Mucosa of descending colon (tissue), 3 donors: ENCODE measurements around the gene IGSF8. TPM values are rescaled to one million over a fixed set of nuclear protein-coding genes. Genes with fewer than 3 reads are reported as not detected.

ENCODE experiments used
- ATAC-seq: fragments of 200-7000 bp; cut with Tn5 transposase; one replicate; pipeline ENCODE4 v1.9.1; 2020; ENCODE audit warnings: mild to moderate bottlenecking, moderate library complexity
- DNase-seq, 3 donors: peaks; one replicate each; pipeline ENCODE4 v3.0.0-alpha.2; 2020
- H3K36me3 ChIP-seq: fragments of 200-600 bp; one replicate; pipeline ENCODE4 v1.8.0; 2021; ENCODE audit warnings: low read depth, mild to moderate bottlenecking
- H3K4me1 ChIP-seq: fragments of 200-600 bp; one replicate; pipeline ENCODE4 v1.8.0; 2021; ENCODE audit warnings: low read depth, mild to moderate bottlenecking
- H3K4me3 ChIP-seq: fragments of 200-600 bp; one replicate; pipeline ENCODE4 v1.8.0; 2021; ENCODE audit warnings: mild to moderate bottlenecking
- H3K9me3 ChIP-seq: fragments of 200-600 bp; one replicate; pipeline ENCODE4 v1.8.0; 2021; ENCODE audit warnings: mild to moderate bottlenecking
- intact Hi-C, 2 donors: fragments of 100-400 bp; cut with DNase I in 1 of 2; cut with micrococcal nuclease in 1 of 2; formaldehyde crosslinking; loops; one replicate each; pipeline versions ENCODE4 v1.11.0 to v1.11.1; 2022; cut with DNase I, micrococcal nuclease
- total RNA-seq, 3 donors: library from RNA; stranded (reverse); fragmentation: NEBNext Ultra II Directional in 2 of 3; extraction: Animal tissue kit (Norgen Biotek cat#: 25700) in 2 of 3; gene quantifications; one replicate each; pipeline versions ENCODE4 v1.2.1 to v1.2.4, GENCODE V29; 2021 to 2023
- TF ChIP-seq, protein P1 (sequence below): fragments of 200-600 bp; IDR thresholded peaks from one replicate; pipeline ENCODE4 v1.8.0; 2022; ENCODE audit warnings: antibody characterized with exemption, mild to moderate bottlenecking
- donor health status: DM: no; HTN: no; CAD: no; lungs with moderate emphysema.
- donor health status: DM: no; HTN: no; CAD: no.
- donor health status: DM: no; HTN: yes; CAD: no.

The IGSF8 gene
- total RNA-seq, 3 donors from 2014 or later: 38.3 to 65.0 (median 39.1) TPM

DNA sequence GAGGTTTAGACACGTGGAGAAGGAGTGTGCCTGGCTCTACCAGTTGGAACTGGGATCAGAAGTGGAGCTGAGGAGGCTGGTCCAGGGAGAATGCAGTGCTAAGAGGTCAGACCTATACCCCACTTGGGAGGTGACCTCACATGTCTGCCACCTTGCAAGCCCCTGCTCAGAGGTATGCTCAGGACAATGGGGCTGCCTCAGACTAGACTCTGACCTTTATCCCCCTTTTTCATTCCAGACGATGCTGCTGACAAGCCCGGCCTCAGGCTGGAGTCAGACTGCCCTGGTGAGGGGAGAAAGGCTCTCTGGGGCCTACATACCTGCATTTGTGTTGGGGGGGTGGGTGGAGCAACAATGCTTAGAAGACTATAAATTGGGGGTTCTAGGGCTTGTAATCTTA lies 33.7 kb downstream of the IGSF8 start:
- DNase-seq (no peak), ATAC-seq (no peak)
- TF ChIP-seq, protein P1, sequence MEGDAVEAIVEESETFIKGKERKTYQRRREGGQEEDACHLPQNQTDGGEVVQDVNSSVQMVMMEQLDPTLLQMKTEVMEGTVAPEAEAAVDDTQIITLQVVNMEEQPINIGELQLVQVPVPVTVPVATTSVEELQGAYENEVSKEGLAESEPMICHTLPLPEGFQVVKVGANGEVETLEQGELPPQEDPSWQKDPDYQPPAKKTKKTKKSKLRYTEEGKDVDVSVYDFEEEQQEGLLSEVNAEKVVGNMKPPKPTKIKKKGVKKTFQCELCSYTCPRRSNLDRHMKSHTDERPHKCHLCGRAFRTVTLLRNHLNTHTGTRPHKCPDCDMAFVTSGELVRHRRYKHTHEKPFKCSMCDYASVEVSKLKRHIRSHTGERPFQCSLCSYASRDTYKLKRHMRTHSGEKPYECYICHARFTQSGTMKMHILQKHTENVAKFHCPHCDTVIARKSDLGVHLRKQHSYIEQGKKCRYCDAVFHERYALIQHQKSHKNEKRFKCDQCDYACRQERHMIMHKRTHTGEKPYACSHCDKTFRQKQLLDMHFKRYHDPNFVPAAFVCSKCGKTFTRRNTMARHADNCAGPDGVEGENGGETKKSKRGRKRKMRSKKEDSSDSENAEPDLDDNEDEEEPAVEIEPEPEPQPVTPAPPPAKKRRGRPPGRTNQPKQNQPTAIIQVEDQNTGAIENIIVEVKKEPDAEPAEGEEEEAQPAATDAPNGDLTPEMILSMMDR: no peak
- no peaks in the 10 kb centered on the region for H3K36me3 ChIP-seq
- intact Hi-C loops: no loop called here
- H3K4me3 ChIP-seq: no peak overlapping the region
- no peaks in the 10 kb centered on the region for H3K9me3 ChIP-seq
- H3K4me1 ChIP-seq: no peaks in the 10 kb centered on the region

DNA sequence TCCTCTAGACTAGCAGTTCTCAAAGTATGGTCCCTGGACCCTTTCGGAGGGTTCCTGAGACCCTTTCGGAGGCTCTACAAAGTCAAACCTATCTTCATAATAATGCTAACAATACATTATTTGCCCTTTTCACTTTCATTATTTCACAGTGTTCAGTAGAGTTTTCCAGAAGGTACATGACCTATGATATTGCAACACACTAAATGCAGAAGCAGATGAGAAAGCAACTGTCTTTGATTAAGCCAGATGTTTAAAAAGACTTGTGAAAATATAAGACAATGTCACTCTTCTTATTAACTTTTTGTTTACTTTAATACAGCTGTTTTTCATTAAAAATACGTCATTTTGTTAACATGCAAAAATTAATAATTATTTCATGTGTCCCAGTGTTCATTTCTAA lies 34.3 kb downstream of the IGSF8 start:
- H3K36me3 ChIP-seq: no peaks in the 10 kb centered on the region
- ATAC-seq (no peak), DNase-seq (no peak)
- no peaks in the 10 kb centered on the region for H3K4me1 ChIP-seq
- H3K9me3 ChIP-seq: no peaks in the 10 kb centered on the region
- intact Hi-C loops: no loop called here
- no peak overlapping the region for H3K4me3 ChIP-seq
- TF ChIP-seq, protein P1: no peak

DNA sequence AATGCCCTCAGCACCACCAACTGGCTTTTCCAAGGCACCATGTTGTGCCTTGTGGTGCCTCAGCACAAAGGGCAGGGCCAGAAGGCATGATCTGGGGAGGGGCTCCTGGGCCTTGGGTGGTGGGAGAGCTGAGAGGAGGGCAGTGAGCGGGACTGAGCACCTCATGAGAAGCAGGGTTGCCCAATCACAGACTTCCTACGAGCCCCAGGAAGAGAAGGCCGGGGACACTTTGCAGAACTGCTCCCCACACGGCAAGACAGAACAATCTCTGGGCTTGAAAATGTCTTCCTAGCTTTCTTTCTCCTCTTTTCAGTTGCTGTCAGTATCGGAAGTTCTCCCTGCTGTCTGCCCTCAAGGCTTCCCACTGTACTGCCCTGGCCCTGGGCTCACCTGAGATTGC lies 35.2 kb downstream of the IGSF8 start:
- H3K4me3 ChIP-seq: no peak overlapping the region
- TF ChIP-seq, protein P1: no peak
- no peak for ATAC-seq
- intact Hi-C loops: no loop called here
- H3K36me3 ChIP-seq: no peaks in the 10 kb centered on the region
- DNase-seq: no peak
- H3K4me1 ChIP-seq: no peaks in the 10 kb centered on the region
- no peaks in the 10 kb centered on the region for H3K9me3 ChIP-seq

DNA sequence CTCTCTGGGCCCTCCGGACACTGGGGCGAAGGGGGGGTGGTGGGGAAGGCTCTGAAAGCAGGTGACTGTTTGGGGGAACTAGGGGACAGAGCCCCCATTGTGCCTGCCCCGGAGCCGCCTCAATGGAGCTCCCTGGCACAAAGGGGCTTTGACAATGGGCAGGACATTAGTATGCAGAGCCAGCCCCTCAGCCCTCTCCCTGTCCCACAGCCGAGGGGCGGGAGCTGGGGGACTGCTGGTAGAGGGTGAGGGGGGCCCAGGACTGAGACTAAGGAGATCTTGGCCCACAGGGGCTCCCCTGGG lies 36.2 kb downstream of the IGSF8 start:
- Histone ChIP-seq H3K4me1 (no peaks in the 10 kb centered on the region), H3K4me3 (no peak overlapping the region), H3K36me3 (no peaks in the 10 kb centered on the region), H3K9me3 (no peaks in the 10 kb centered on the region)
- TF ChIP-seq, protein P1: no peak
- ATAC-seq (no peak), DNase-seq (no peak)
- intact Hi-C loops: no loop called here

DNA sequence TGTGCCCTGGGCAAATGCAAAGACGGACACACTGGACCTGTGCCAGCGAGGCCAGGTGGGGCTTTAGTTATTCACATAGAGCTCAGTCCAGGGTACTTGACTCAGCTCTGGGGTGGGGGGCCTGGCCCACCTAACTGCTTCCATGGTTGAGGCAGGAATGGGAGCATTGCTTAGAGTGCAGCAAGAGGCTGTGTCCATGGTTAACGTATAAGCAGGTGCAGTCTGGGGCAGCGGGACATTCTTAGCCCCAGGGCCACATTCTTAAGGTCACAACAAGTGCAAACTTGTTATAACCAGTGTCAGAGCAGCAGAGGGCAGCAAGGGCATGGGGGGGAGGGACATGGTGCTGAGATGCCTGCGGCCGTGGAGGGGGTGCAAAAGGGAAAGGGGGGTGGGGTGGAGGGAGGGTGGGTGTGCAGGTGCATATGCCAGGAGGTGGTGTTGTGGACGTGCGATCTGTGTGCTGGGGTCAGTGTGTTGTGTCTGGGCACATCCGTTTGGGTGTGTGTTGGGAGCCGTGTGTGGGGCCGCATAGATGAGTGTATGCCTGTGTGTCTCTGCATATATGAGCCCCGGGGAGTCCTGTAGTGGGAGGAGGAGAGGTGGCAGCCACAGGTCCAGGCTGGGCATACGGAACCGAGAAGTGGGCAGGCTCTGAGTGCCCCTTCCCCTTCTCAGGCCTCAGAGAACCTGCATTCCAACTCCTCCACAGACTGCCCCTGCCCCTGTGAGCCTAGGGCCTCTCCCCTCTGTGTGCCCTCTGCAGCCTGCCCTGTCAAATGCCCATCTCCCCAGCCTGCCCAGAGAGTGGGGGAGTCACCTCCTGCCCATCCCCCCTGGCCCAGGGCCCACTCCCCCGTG lies 36.8 kb downstream of the IGSF8 start:
- Histone ChIP-seq H3K4me3 (no peak overlapping the region), H3K4me1 (no peaks in the 10 kb centered on the region), H3K9me3 (no peaks in the 10 kb centered on the region), H3K36me3 (no peaks in the 10 kb centered on the region)
- intact Hi-C loops: no loop called here
- TF ChIP-seq, protein P1: no peak
- ATAC-seq: no peak
- no peak for DNase-seq

DNA sequence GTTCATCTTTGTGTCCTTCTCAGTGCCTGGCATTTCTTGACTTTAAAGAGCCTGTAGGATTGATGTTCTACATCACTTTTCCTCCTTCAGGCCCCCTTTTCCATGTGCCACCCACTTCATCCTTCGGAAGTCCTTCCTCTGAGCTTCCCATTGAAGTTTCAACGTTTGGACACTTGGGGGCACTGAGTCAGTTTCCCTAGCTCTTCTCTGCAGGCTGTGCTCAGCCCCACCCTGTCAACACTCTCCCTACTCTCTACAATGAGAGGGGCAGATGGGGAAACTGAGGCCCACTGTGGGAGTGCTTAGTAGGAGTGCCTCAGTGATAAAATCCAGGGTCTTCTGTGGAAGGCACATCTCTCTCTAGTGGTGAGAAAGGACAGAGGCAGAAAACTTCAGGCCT lies 40.3 kb downstream of the IGSF8 start:
- intact Hi-C loops: no loop called here
- ATAC-seq: no peak
- H3K36me3 ChIP-seq: no peaks in the 10 kb centered on the region

More for the DNA sequence above, 40.3 kb downstream of the IGSF8 start:
- no peaks in the 10 kb centered on the region for H3K4me1 ChIP-seq
- TF ChIP-seq, protein P1: no peak
- no peaks in the 10 kb centered on the region for H3K9me3 ChIP-seq
- DNase-seq: no peak
- no peak overlapping the region for H3K4me3 ChIP-seq
